SU-DHL-6 (cell line): ENCODE results near the gene KCNT2.

Source experiments
- EZH2phosphoT487 ChIP-seq: fragments of 200-600 bp; sonication (generic), shearing (Covaris generic); conservative IDR thresholded peaks from 2 replicates; pipeline ENCODE4 v1.6.1; 2018; ENCODE audit warnings: mild to moderate bottlenecking, antibody characterized with exemption, low read length, moderate library complexity, mixed read lengths
- TF ChIP-seq, protein P1 (sequence below): fragments of 200-600 bp; sonication (generic); IDR thresholded peaks from one replicate; pipeline ENCODE4 v1.5.1; 2017; ENCODE audit warnings: antibody characterized with exemption, mild to moderate bottlenecking, low read length, moderate library complexity; ENCODE audit not compliant: insufficient read depth, poor library complexity, severe bottlenecking

DNA sequence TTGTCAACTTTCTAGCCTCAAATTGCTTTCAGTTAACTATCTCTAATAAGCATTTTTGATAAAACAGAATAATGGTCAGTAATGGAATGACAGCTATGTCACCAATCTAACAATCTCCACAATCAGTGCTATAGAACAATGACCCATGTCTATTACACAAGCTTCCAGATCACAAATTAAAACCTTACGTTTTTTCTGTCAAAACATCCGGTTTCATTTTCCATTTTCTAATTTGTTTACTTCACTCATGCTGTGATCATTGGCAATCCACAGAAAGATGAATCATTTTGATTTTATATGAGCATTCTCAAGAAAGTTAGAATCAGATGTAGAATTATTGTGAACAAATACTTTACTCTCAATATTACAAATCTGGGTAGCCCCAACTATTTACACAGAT lies 80.3 kb downstream of the KCNT2 start:
- TF ChIP-seq, protein P1, sequence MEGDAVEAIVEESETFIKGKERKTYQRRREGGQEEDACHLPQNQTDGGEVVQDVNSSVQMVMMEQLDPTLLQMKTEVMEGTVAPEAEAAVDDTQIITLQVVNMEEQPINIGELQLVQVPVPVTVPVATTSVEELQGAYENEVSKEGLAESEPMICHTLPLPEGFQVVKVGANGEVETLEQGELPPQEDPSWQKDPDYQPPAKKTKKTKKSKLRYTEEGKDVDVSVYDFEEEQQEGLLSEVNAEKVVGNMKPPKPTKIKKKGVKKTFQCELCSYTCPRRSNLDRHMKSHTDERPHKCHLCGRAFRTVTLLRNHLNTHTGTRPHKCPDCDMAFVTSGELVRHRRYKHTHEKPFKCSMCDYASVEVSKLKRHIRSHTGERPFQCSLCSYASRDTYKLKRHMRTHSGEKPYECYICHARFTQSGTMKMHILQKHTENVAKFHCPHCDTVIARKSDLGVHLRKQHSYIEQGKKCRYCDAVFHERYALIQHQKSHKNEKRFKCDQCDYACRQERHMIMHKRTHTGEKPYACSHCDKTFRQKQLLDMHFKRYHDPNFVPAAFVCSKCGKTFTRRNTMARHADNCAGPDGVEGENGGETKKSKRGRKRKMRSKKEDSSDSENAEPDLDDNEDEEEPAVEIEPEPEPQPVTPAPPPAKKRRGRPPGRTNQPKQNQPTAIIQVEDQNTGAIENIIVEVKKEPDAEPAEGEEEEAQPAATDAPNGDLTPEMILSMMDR, result no peak
- TF ChIP-seq EZH2phosphoT487, result no peak
